ENCODE measurements around the gene UCP3.

The UCP3 gene

DNA sequence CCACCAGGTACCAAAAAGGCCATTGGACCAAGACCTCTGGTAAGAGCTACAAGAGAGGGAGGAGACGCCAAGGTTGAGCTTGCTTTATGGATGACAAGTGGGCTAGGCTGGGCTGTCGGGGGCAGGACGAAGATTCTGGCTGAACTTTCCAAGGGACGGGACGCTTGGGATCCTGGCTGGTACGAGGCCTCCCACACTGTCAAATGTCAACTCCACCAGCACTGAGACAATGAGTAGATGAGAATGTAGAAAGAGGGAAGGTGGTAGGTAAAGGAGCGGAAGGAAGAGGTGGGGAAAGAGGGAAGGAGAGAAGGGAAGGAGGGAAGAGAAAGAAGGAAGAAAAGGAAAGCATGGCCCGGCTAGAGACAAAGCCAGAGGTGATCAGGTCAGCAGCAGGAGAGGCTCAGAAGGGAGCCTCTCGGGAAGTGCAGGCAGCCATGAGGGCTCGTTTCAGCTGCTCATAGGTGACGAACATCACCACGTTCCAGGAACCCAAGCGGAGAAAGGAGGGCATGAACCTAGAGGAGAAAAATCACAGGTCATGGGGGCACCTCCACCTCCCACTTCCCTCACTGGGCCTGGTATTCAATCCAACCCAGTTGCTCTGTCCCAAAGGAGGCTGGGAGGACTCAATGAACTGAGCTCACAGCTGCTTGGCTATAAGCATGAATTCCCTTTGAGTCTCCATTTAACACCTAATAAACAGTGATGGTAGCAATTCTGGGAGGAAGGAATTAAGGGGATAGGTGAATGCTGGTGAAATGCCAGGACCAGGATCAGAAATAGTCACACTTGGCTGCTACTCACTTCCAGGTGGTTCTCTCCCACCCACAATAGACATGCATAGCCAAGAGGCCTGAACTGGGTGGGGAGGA lies 34.0 kb downstream of the UCP3 start:
- no peak for DNase-seq
- Histone ChIP-seq H4K5ac (ENCODE audit: low read length) (no peak overlapping the region), H2BK120ac (ENCODE audit: low read depth, low read length) (no peak overlapping the region), H3K9ac (ENCODE audit: low read length) (no peak overlapping the region), H3K79me2 (ENCODE audit: control insufficient read depth, insufficient read depth, low read length) (no peaks in the 10 kb centered on the region), H3K79me1 (ENCODE audit: low read length) (no peaks in the 10 kb centered on the region), H3K4me3 (ENCODE audit: low read length) (no peak overlapping the region), H3K4ac (ENCODE audit: low read depth, low read length) (no peak overlapping the region), H3K27ac (ENCODE audit: low read depth, low read length) (no peak overlapping the region), H2BK15ac (replicated peaks; ENCODE audit: low read depth) (no peak overlapping the region), H3K56ac (ENCODE audit: low read length) (no peak overlapping the region), H2BK5ac (ENCODE audit: low read length) (no peak overlapping the region), H3K4me1 (ENCODE audit: control insufficient read depth, low read depth, low read length) (peaks cover under 1% of the 10 kb centered on the region), H3K27me3 (ENCODE audit: insufficient read depth, low read length, poor library complexity) (no peaks in the 10 kb centered on the region), H3K4me2 (ENCODE audit: low read length) (no peak overlapping the region), H3K18ac (ENCODE audit: low read length) (no peak overlapping the region), H4K8ac (ENCODE audit: low read depth, low read length) (no peak overlapping the region), H3K23ac (ENCODE audit: low read length) (no peak overlapping the region), H3K36me3 (ENCODE audit: control insufficient read depth, insufficient read depth, low read length) (peaks cover 20% of the 10 kb centered on the region), H2AK5ac (ENCODE audit: low read length) (no peak overlapping the region)
- WGBS (ENCODE audit: extremely low coverage, insufficient coverage, low lambda C conversion rate) = 100% methylated on average over 1 of the region's 13 CpGs

DNA sequence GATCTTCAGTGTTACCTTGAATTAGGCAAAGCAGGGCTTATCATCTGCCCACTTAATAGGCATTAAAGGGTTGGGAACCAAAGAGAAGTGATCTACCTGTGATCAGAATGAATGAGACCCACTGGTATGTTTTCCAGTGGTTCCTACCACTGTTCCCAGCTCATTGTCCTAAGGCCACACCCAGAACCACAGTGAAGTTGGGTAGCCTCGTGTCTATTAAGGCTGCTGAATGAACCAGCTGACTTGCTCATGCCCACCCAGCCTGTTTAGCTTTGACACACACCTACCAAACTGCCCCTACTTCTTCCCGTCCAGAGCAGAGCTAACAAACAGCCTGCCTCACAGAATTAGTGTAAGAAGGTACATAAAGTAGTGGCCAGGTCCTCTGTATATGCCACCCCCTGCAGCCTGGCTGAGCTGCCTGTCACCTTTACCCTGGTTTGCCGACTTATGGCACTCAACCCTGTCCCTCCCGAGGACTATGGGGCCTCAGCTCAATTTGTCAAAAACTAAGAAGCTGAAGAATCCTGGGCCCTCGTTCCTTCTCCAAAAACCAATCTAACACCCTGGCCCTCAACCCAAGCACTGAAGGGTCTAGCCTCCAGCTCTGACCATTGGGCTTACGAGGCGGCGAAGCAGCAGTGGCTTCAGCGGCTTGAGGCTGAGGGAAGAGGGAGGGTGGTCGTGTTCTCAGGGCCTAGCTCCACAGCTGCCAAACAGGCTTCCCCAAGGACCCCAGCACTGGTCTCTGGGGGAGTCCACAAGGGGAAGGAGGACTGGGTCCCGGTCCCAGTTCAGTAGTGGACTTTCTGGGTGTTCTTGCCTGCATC lies 36.0 kb downstream of the UCP3 start:
- H3K4me1 ChIP-seq (ENCODE audit: control insufficient read depth, low read depth, low read length) = no peaks in the 10 kb centered on the region
- H2AK5ac ChIP-seq (ENCODE audit: low read length) = no peak overlapping the region
- H3K27me3 ChIP-seq (ENCODE audit: insufficient read depth, low read length, poor library complexity) = no peaks in the 10 kb centered on the region
- no peak overlapping the region for H3K27ac ChIP-seq (ENCODE audit: low read depth, low read length)
- no peak overlapping the region for H3K4me3 ChIP-seq (ENCODE audit: low read length)
- H3K79me2 ChIP-seq (ENCODE audit: control insufficient read depth, insufficient read depth, low read length) = no peaks in the 10 kb centered on the region
- no peak overlapping the region for H3K9ac ChIP-seq (ENCODE audit: low read length)
- H2BK5ac ChIP-seq (ENCODE audit: low read length) = no peak overlapping the region
- WGBS (ENCODE audit: extremely low coverage, insufficient coverage, low lambda C conversion rate) = no CpG with 5 or more reads among the region's 11 CpGs
- no peak for DNase-seq
- no peak overlapping the region for H2BK15ac ChIP-seq (replicated peaks; ENCODE audit: low read depth)
- H3K56ac ChIP-seq (ENCODE audit: low read length) = no peak overlapping the region
- H4K8ac ChIP-seq (ENCODE audit: low read depth, low read length) = no peak overlapping the region
- H3K4me2 ChIP-seq (ENCODE audit: low read length) = no peak overlapping the region
- H3K23ac ChIP-seq (ENCODE audit: low read length) = no peak overlapping the region
- no peak overlapping the region for H3K4ac ChIP-seq (ENCODE audit: low read depth, low read length)
- H3K79me1 ChIP-seq (ENCODE audit: low read length) = no peaks in the 10 kb centered on the region
- H3K36me3 ChIP-seq (ENCODE audit: control insufficient read depth, insufficient read depth, low read length) = peaks cover 13% of the 10 kb centered on the region
- H3K18ac ChIP-seq (ENCODE audit: low read length) = no peak overlapping the region
- no peak overlapping the region for H2BK120ac ChIP-seq (ENCODE audit: low read depth, low read length)
- no peak overlapping the region for H4K5ac ChIP-seq (ENCODE audit: low read length)

DNA sequence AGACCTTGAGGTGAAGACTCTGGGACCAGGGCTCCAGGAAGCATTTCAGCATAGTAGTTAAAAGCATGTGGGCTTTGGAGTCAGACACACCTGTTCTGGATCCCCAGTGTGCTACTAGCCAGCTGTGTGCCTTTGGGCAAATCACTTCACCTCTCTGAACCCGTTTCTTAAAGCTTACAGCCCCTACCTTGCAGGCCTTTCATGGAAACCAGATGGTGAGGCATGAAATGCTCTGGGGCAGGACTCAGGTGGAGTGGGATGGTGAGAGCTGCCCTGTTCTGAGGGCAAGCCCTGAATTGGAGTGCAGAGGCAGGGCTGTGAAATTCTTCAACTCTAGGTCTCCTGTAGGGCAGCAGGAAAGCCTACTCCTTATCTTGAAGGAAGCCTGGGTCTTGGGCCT lies 36.7 kb downstream of the UCP3 start:
- Histone ChIP-seq H3K27me3 (ENCODE audit: insufficient read depth, low read length, poor library complexity) (no peaks in the 10 kb centered on the region), H2AK5ac (ENCODE audit: low read length) (no peak overlapping the region), H3K4me1 (ENCODE audit: control insufficient read depth, low read depth, low read length) (no peaks in the 10 kb centered on the region), H2BK5ac (ENCODE audit: low read length) (no peak overlapping the region), H3K9ac (ENCODE audit: low read length) (no peak overlapping the region), H2BK120ac (ENCODE audit: low read depth, low read length) (no peak overlapping the region), H3K18ac (ENCODE audit: low read length) (no peak overlapping the region), H3K36me3 (ENCODE audit: control insufficient read depth, insufficient read depth, low read length) (peaks cover 13% of the 10 kb centered on the region), H4K5ac (ENCODE audit: low read length) (no peak overlapping the region), H3K27ac (ENCODE audit: low read depth, low read length) (no peak overlapping the region), H3K56ac (ENCODE audit: low read length) (no peak overlapping the region), H2BK15ac (replicated peaks; ENCODE audit: low read depth) (no peak overlapping the region), H4K8ac (ENCODE audit: low read depth, low read length) (no peak overlapping the region), H3K4me3 (ENCODE audit: low read length) (no peak overlapping the region), H3K4me2 (ENCODE audit: low read length) (no peak overlapping the region), H3K23ac (ENCODE audit: low read length) (no peak overlapping the region), H3K4ac (ENCODE audit: low read depth, low read length) (no peak overlapping the region), H3K79me1 (ENCODE audit: low read length) (no peaks in the 10 kb centered on the region), H3K79me2 (ENCODE audit: control insufficient read depth, insufficient read depth, low read length) (no peaks in the 10 kb centered on the region)
- no CpG with 5 or more reads among the region's 1 CpG for WGBS (ENCODE audit: extremely low coverage, insufficient coverage, low lambda C conversion rate)
- DNase-seq = peak; percentile 35

DNA sequence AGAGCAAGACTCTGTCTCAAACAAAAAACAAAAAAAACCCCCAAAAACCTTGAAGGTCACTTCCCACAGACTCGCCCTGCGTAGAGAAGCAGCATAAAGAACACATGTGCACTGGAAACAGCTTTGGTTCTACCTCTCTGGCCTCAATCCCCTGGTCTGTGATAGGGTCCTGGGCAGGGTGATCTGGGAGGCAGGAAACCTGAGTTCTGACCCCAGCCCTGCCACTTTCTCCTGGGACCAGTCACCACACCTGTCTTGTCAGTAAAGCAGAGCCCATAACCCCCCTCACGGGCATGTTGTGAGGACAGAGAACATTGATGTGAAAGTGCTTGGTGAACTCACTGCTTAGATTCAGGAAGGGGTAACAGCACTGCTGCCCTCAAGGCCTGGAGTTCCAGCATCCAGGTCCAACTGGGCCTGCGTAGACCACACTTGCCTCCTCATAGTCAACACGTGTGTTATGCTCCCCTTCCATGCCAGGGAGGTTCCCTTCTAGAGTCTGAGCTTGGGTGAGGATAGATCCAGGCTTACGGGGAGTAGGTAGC lies 37.6 kb downstream of the UCP3 start:
- H2BK15ac ChIP-seq (replicated peaks; ENCODE audit: low read depth) = no peak overlapping the region
- no peak overlapping the region for H3K4me3 ChIP-seq (ENCODE audit: low read length)
- no peak for DNase-seq
- H3K56ac ChIP-seq (ENCODE audit: low read length) = no peak overlapping the region
- WGBS (ENCODE audit: extremely low coverage, insufficient coverage, low lambda C conversion rate) = no CpG with 5 or more reads among the region's 6 CpGs
- no peak overlapping the region for H3K18ac ChIP-seq (ENCODE audit: low read length)
- no peak overlapping the region for H3K4me2 ChIP-seq (ENCODE audit: low read length)
- no peaks in the 10 kb centered on the region for H3K4me1 ChIP-seq (ENCODE audit: control insufficient read depth, low read depth, low read length)
- no peak overlapping the region for H3K4ac ChIP-seq (ENCODE audit: low read depth, low read length)
- no peak overlapping the region for H3K23ac ChIP-seq (ENCODE audit: low read length)
- no peaks in the 10 kb centered on the region for H3K27me3 ChIP-seq (ENCODE audit: insufficient read depth, low read length, poor library complexity)
- H2AK5ac ChIP-seq (ENCODE audit: low read length) = no peak overlapping the region
- H2BK5ac ChIP-seq (ENCODE audit: low read length) = no peak overlapping the region
- peaks cover 8% of the 10 kb centered on the region for H3K36me3 ChIP-seq (ENCODE audit: control insufficient read depth, insufficient read depth, low read length)
- no peak overlapping the region for H3K27ac ChIP-seq (ENCODE audit: low read depth, low read length)
- no peak overlapping the region for H4K5ac ChIP-seq (ENCODE audit: low read length)
- no peaks in the 10 kb centered on the region for H3K79me2 ChIP-seq (ENCODE audit: control insufficient read depth, insufficient read depth, low read length)
- no peak overlapping the region for H3K9ac ChIP-seq (ENCODE audit: low read length)
- H4K8ac ChIP-seq (ENCODE audit: low read depth, low read length) = no peak overlapping the region
- H3K79me1 ChIP-seq (ENCODE audit: low read length) = no peaks in the 10 kb centered on the region
- H2BK120ac ChIP-seq (ENCODE audit: low read depth, low read length) = no peak overlapping the region

DNA sequence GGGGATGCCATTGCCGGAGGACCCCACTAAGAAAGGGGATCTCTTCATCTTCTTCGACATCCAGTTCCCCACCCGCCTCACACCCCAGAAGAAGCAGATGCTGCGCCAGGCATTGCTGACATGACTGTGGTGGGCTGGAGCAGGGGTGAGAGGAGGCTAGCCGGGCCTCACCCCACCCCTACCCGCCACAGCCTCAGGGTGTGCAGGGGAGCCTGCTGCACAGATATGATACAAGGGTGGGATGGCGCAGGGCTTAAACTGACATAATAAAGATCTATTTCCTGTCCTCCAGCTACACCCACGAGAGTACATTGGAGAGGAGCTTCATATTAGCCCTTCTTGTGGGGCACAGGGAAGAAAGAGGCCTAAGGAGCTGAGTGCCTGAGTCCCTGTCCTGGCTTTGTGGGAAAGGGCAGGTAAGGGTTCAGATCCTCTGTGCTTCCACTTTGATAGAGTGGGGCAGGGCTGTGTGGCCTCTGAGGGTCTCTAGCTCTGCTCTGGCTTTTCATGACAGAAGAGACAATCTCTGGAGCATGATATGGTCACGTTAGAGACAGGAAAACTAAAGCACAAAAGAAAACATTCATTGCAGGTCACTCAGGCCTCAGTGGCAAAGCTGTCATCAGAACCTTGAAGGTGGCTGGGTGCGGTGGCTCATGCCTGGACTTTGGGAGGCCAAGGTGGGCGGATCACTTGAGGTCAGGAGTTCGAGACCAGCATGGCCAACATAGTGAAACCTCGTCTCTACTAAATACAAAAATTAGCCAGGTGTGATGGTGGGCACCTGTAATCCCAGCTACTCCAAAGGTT lies 38.7 kb downstream of the UCP3 start:
- H3K4ac ChIP-seq (ENCODE audit: low read depth, low read length) = no peak overlapping the region
- H3K4me3 ChIP-seq (ENCODE audit: low read length) = no peak overlapping the region
- H2BK15ac ChIP-seq (replicated peaks; ENCODE audit: low read depth) = no peak overlapping the region
- H2BK5ac ChIP-seq (ENCODE audit: low read length) = no peak overlapping the region
- no peaks in the 10 kb centered on the region for H3K79me1 ChIP-seq (ENCODE audit: low read length)
- H3K9ac ChIP-seq (ENCODE audit: low read length) = no peak overlapping the region
- DNase-seq = no peak
- H3K27ac ChIP-seq (ENCODE audit: low read depth, low read length) = no peak overlapping the region
- no peak overlapping the region for H3K23ac ChIP-seq (ENCODE audit: low read length)
- H3K18ac ChIP-seq (ENCODE audit: low read length) = no peak overlapping the region
- H3K4me1 ChIP-seq (ENCODE audit: control insufficient read depth, low read depth, low read length) = no peaks in the 10 kb centered on the region
- no peaks in the 10 kb centered on the region for H3K79me2 ChIP-seq (ENCODE audit: control insufficient read depth, insufficient read depth, low read length)
- H4K8ac ChIP-seq (ENCODE audit: low read depth, low read length) = no peak overlapping the region
- H4K5ac ChIP-seq (ENCODE audit: low read length) = no peak overlapping the region
- no peaks in the 10 kb centered on the region for H3K27me3 ChIP-seq (ENCODE audit: insufficient read depth, low read length, poor library complexity)
- WGBS (ENCODE audit: extremely low coverage, insufficient coverage, low lambda C conversion rate) = no CpG with 5 or more reads among the region's 13 CpGs
- H3K56ac ChIP-seq (ENCODE audit: low read length) = no peak overlapping the region
- no peak overlapping the region for H2BK120ac ChIP-seq (ENCODE audit: low read depth, low read length)
- H3K4me2 ChIP-seq (ENCODE audit: low read length) = no peak overlapping the region
- peaks cover 5% of the 10 kb centered on the region for H3K36me3 ChIP-seq (ENCODE audit: control insufficient read depth, insufficient read depth, low read length)
- no peak overlapping the region for H2AK5ac ChIP-seq (ENCODE audit: low read length)
